Endothelial cell of umbilical vein (primary cell): ENCODE results near the gene CHCHD3. TPM values are rescaled to one million over a fixed set of nuclear protein-coding genes. Genes with fewer than 3 reads are reported as not detected.

Experiments
- BruUV-seq: library from RNA; stranded (reverse); fragments of 400-500 nt; replicated peaks from 2 replicates; lab custom pipeline; 2021; lab: Mats Ljungman, UMichigan
- CTCF ChIA-PET: fragments of 300-600, 350-600 bp; sonication (Branson Sonifier 250); formaldehyde crosslinking; loops from one replicate; lab custom pipeline; 2021; ENCODE audit warnings: antibody characterized with exemption, inconsistent platforms; lab: Charles Lee
- POLR2A ChIA-PET: fragments of 300-600, 350-600 bp; sonication (Branson Sonifier 250); formaldehyde crosslinking; loops from one replicate; lab custom pipeline; 2021; ENCODE audit warnings: antibody characterized with exemption, inconsistent platforms; lab: Charles Lee
- DNase-seq: peaks from one replicate; pipeline ENCODE4 v3.0.0-alpha.2; 2011; ENCODE audit warnings: low read depth, low spot score
- FAIRE-seq: peaks from 2 replicates; lab custom pipeline; 2011; peaks lifted over from hg19 to GRCh38; lab: Jason Lieb, UNC
- H2AFZ ChIP-seq: 2 replicates; pipeline ENCODE4 v1.6.0; 2012; ENCODE audit warnings: low read depth, low read length, control low read depth, inconsistent platforms
- H3K27ac ChIP-seq: 2 replicates; pipeline ENCODE4 v1.5.1; 2011; ENCODE audit warnings: low read depth, mild to moderate bottlenecking, control low read depth, low read length, moderate library complexity; ENCODE audit not compliant: insufficient read depth
- H3K27me3 ChIP-seq, 2 experiments: 2 replicates each; pipeline versions ENCODE4 v1.6.0 to v1.6.1; 2011; ENCODE audit warnings: low read length in 2 of 2, mixed read lengths in 1 of 2; ENCODE audit not compliant: control insufficient read depth in 2 of 2, insufficient read depth in 2 of 2
- H3K36me3 ChIP-seq, 2 experiments: 2 replicates in 1 of 2; 3 replicates in 1 of 2; pipeline ENCODE4 v1.5.1; 2011; ENCODE audit warnings: low read length in 2 of 2, mild to moderate bottlenecking in 1 of 2, moderate library complexity in 1 of 2; ENCODE audit not compliant: control insufficient read depth in 2 of 2, insufficient read depth in 2 of 2; ENCODE audit errors: extremely low read depth in 1 of 2
- H3K4me1 ChIP-seq: 3 replicates; pipeline ENCODE4 v1.5.1; 2011; ENCODE audit warnings: mild to moderate bottlenecking, low read length; ENCODE audit not compliant: control insufficient read depth, insufficient read depth; ENCODE audit errors: extremely low read depth
- H3K4me2 ChIP-seq: 2 replicates; pipeline ENCODE4 v1.6.1; 2011; ENCODE audit warnings: low read length, control low read depth, mixed read lengths; ENCODE audit not compliant: insufficient read depth
- H3K4me3 ChIP-seq, 3 experiments: fragments of 200-600 bp in 1 of 3; sonication (generic), shearing (Covaris generic) in 1 of 3; replicated peaks in 1 of 3; 2 replicates each; pipeline ENCODE4 v1.5.1; 2011 to 2016; ENCODE audit warnings: control low read depth in 3 of 3, low read length in 3 of 3, mild to moderate bottlenecking in 2 of 3, inconsistent platforms in 1 of 3, low read depth in 1 of 3, moderate library complexity in 1 of 3; ENCODE audit not compliant: insufficient read depth in 1 of 3
- H3K79me2 ChIP-seq: 2 replicates; pipeline ENCODE4 v1.6.0; 2012; ENCODE audit warnings: low read length, inconsistent platforms; ENCODE audit not compliant: control insufficient read depth, insufficient read depth
- H3K9ac ChIP-seq: replicated peaks from 2 replicates; pipeline ENCODE3; 2011; ENCODE audit warnings: low read length, control low read depth; ENCODE audit not compliant: insufficient read depth; ENCODE audit errors: extremely low read depth
- H3K9me1 ChIP-seq: replicated peaks from 3 replicates; pipeline ENCODE4 v1.6.0; 2011; ENCODE audit warnings: mild to moderate bottlenecking, low read length; ENCODE audit not compliant: control insufficient read depth, insufficient read depth; ENCODE audit errors: extremely low read depth
- H3K9me3 ChIP-seq: replicated peaks from 2 replicates; pipeline ENCODE4 v1.5.1; 2012; ENCODE audit warnings: low read length, inconsistent platforms; ENCODE audit not compliant: control insufficient read depth, insufficient read depth
- H4K20me1 ChIP-seq: replicated peaks from 2 replicates; pipeline ENCODE3; 2011; ENCODE audit warnings: mild to moderate bottlenecking, low read length; ENCODE audit not compliant: control insufficient read depth, insufficient read depth; ENCODE audit errors: extremely low read depth
- CTCF ChIP-seq, 2 donors: IDR thresholded peaks; 1 replicate in 1 of 2; 2 replicates in 1 of 2; pipeline ENCODE4 v1.5.1; 2011; ENCODE audit warnings: low read length in 2 of 2, mild to moderate bottlenecking in 2 of 2, moderate library complexity in 2 of 2, control low read depth in 1 of 2, inconsistent platforms in 1 of 2, low read depth in 1 of 2; ENCODE audit not compliant: insufficient read depth in 1 of 2; ENCODE audit errors: extremely low read depth in 1 of 2
- EZH2 ChIP-seq: IDR thresholded peaks from 2 replicates; pipeline ENCODE4 v1.6.1; 2012; ENCODE audit warnings: borderline replicate concordance, low read depth, mild to moderate bottlenecking, moderate library complexity, low read length, inconsistent platforms; ENCODE audit not compliant: severe bottlenecking
- FOS ChIP-seq: IDR thresholded peaks from 2 replicates; pipeline ENCODE4 v1.6.1; 2011; ENCODE audit warnings: mild to moderate bottlenecking, low read length, moderate library complexity, borderline replicate concordance; ENCODE audit not compliant: insufficient read depth
- JUN ChIP-seq: IDR thresholded peaks from 2 replicates; pipeline ENCODE4 v1.6.1; 2011; ENCODE audit warnings: borderline replicate concordance, low read depth; ENCODE audit not compliant: insufficient read length, insufficient read depth
- POLR2AphosphoS5 ChIP-seq: IDR thresholded peaks from 2 replicates; pipeline ENCODE4 v1.6.1; 2012; ENCODE audit warnings: low read depth, mild to moderate bottlenecking, control low read depth, low read length, moderate library complexity; ENCODE audit not compliant: insufficient read depth
- dilution Hi-C: fragments of 300-500 bp; cut with MboI; formaldehyde crosslinking; loops from one replicate; pipeline ENCODE4 v1.15.0; 2019; ENCODE audit warnings: low sequenced_read_pairs; ENCODE audit not compliant: extremely low pct_ligation_motif_present
- intact Hi-C: fragments of 100-400 bp; cut with micrococcal nuclease; formaldehyde crosslinking; loops from one replicate; pipeline ENCODE4 v1.10.0; 2022
- polyA plus RNA-seq, 4 experiments: library from polyadenylated mRNA; depleted of rRNA in 3 of 4; stranded (reverse) in 3 of 4; unstranded in 1 of 4; fragments of >200 nt; gene quantifications; 2 replicates each; pipeline versions ENCODE4 v1.2.1 to v1.2.3, GENCODE V29; 2011 to 2012; ENCODE audit warnings: missing spikeins in 1 of 4
- total RNA-seq: library from RNA; stranded (reverse); gene quantifications from 2 replicates; pipeline ENCODE4 v1.2.3, GENCODE V29; 2021

The CHCHD3 gene
- total and polyA plus RNA-seq, 2 donors (not counting 3 experiments of a cell fraction or from before 2014, with no cell fraction given), result 22.0 to 63.7 TPM

- TF ChIP-seq CTCF (IDR thresholded peaks at IDR 0.05; ENCODE audit: extremely low read depth in 1 of 2, insufficient read depth in 1 of 2, low read depth in 1 of 2, low read length in 2 of 2), result no peak
- no peak for TF ChIP-seq JUN
- TF ChIP-seq FOS, result no peak
- no peak for TF ChIP-seq POLR2AphosphoS5
- no peak for TF ChIP-seq EZH2
Measured at GRCh38 chr7:132790104-132790503, 291.8 kb downstream of the CHCHD3 start.

More at GRCh38 chr7:132790104-132790503, 291.8 kb downstream of the CHCHD3 start:
- H3K27me3 ChIP-seq, result no peaks in the 10 kb centered on the region
- intact Hi-C loops (no loop called here), dilution Hi-C loops (no loop called here)
- ChIA-PET CTCF (interaction anchor here (1.1 to 1.4 kb wide), 2 partner anchors 8 to 16 kb away, joined by 3 to 5 read pairs; no protein-coding TSS in a partner anchor), POLR2A (no interaction called here)
- no peak overlapping the region for H2AFZ ChIP-seq
- no peak overlapping the region for H3K9ac ChIP-seq
- no peak overlapping the region for H3K4me3 ChIP-seq
- no peak for FAIRE-seq
- no peak for DNase-seq
- no peaks in the 10 kb centered on the region for H3K9me1 ChIP-seq
- H3K36me3 ChIP-seq, result peaks cover 2 to 3% of the 10 kb centered on the region in 2 experiments
- no peaks in the 10 kb centered on the region for H3K9me3 ChIP-seq
- H3K27ac ChIP-seq, result no peak overlapping the region
- no peaks in the 10 kb centered on the region for H3K79me2 ChIP-seq
- no peak overlapping the region for H3K4me2 ChIP-seq
- H3K4me1 ChIP-seq, result peaks cover 3% of the 10 kb centered on the region
- H4K20me1 ChIP-seq, result no peaks in the 10 kb centered on the region
- BruUV-seq, result no TSS peak
